GM18519 (cell line): ENCODE measurements around the gene PCTP.

Experiments used
- ATAC-seq: cut with Tn5 transposase; IDR thresholded peaks from one replicate; pipeline ENCODE4 v1.9.1; 2021; ENCODE audit warnings: mild to moderate bottlenecking, moderate library complexity; ENCODE audit not compliant: unreplicated experiment, low FRiP score

PCTP gene

DNA sequence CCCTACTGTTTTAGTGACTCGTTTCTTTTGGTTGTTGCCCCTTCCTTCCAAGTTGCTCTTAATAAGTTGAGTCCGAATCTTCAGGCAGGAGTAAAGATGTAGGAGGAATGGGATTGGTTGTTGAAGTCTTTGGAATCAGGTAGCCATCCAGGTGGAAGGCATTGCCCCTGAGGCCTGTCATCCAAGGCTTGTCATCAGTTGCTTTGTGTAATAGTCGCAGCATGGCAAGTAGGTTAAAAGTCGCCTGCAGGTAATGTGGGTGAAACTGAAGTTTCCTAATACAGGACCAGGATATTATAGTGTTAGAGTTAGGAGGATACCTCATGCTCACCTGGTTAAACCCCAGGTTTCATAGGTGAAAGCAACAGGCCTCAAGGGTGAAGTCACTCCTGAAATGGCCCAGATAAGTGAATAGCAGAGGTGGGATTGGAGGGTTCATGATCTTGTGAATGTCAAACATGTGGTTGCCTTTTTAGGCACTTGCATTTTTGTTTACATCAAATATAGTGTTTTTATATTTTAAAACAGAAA, 934 bp downstream of the PCTP start:
- no peak for ATAC-seq

DNA sequence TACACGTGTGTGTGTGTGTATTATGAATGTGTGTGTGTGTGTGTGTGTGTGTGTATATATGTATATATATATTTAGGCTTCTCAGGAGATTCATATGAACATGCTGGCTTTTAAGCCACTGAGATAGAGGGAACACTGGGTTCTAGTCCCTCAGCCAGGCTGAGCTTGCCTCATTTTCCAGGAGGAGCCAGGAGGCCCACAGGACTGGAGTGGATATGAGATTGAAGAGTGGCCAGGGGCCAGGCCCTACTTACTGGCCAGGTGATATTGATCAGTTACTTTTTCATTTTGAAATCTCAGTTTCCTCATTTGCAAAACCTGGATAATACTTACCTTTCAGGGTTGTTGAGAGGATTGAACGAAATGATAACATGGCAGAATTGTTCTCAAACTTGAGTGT, 5.8 kb downstream of the PCTP start:
- ATAC-seq, result no peak

DNA sequence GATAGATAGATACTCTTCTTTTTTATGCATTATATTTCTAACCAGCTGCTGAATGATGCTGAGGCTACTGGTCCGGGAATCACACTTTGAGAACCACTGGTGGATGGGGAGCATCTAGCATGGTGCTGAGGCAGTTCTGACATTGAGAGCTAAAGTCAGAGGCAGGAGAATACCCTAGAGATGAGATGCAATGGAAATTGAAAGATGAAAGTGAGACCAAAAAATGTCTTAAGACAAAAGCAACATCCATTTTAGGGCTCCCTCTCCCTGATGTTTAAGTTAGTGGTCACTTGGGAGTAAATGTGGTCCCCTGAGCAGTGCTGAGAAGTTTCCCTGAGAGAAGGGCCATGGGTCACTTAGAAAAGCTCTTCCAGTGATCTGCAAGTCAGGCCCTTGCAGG, 6.8 kb downstream of the PCTP start:
- no peak for ATAC-seq

DNA sequence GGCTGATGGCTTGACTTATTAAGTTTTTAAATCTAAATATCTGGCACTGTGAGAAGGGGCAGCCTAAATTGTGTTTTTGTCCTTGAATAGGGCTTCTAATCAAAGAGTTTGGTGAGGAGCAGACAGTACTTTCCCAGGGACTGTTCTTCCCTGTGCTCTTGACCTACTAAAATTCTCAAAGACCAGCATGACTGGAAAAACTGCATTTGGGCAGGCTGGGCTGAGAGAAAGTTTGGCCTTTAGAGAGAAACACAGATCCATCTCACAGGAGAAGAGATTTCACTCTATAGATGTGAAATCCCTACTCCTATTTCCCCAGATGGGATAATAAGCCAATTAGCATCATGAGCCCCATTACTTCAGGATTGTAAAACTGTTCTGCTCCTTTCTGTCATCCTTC, 7.3 kb downstream of the PCTP start:
- ATAC-seq, result no peak

DNA sequence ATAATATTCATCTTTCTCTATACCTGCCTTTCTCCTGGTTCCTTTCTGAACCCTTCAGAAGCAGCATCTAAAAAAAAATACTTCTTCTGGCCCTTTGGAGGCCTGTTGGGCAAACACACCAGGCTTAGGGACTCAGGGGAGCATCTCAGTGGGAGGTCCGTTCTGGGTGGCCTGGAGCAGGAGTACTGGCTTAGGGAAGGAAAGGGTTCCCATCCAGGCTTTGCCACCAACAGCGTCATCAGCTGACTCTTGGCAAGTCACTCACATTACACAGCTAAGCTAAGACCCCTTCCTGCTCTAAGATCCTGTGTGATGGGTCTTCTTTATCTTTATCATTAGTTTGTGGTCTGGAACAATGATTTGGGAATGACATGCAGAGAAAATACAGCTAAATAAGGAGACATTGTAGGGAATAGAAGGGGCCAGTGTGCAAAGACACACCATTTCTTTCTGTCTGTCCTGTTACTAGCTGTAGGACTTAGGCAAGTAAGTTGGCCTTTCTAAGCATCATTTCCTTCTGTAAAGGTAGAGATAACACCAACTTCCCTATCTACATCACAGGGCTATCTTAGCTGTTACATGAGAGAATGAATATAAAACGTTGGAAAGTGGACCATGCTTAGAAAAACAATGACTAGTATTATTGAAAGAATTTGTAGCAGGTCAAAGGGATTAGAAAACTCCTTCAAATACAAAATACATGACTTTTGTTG, 9.9 kb downstream of the PCTP start:
- ATAC-seq, result no peak

DNA sequence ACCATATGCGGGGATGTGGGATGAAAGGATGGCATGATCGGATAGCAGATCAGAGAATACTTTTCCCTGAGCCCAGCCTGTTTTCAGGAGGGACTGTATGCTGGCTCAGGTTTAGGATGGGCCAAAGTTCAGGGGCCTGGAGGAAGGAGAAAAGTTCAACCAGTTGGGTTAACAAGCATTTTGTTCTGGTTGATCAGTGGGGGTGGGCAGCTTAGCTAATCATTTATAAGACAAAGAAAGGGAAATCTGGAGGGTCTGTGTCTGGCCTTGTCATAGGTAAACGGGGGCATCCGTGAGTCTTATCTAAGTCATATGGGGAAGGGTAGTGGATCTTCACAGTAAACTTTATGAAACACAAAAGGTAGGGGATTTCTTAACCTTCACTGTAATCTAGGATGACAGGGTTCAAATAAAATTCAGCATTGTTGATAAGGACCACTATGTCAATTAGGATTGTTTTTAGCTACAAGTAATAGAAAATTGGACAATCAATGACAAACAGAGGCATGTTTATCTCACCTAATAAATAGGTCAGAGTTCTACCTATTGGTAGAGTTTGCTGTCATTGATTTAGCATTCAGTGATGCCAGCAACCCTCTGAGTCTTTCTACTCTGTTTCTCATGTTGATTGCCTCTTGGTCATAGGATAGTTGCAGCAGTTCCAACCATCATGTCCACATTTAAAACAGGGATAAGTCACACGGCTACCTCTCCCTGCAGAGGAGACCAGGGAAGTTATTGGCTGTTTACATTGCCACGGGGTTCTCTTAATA, 11.4 kb downstream of the PCTP start:
- no peak for ATAC-seq

DNA sequence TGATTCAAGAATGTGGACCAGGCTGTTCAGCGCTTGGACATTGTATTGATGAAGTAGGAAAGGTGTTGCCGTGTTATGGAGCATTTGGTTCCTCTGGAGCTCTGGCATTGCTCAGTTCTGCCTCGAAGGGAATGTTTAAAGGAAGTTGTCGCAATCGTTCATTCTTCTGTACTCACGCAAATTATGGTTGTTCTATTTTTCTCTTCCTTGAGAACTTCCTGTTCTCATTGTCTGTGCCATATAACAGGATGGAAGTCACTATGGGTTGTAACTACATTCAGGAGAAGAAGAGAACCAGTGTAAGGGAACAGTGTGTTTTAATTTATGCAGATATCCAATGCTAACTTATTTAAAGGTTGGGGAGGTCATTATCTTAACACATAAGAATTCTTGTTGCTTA, 13.0 kb downstream of the PCTP start:
- no peak for ATAC-seq

DNA sequence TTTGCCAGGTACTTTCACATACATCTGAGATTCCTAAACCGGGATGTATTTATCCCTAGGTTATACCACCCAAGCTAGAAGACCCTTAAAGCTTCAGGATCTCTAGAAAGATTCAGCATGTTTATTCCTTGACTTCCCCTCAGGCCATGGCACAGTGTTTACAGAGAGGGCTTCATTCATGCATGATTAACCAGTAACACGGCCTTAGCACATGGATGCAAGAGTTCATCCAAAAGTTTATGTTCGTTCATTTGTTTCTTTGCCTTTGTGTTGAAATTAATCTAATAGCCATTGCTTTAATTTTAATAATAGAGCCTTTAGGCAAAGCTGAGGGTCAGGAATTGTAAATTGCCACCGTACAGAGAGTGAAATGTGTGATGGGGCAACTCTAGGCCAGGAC, 13.8 kb downstream of the PCTP start:
- no peak for ATAC-seq

DNA sequence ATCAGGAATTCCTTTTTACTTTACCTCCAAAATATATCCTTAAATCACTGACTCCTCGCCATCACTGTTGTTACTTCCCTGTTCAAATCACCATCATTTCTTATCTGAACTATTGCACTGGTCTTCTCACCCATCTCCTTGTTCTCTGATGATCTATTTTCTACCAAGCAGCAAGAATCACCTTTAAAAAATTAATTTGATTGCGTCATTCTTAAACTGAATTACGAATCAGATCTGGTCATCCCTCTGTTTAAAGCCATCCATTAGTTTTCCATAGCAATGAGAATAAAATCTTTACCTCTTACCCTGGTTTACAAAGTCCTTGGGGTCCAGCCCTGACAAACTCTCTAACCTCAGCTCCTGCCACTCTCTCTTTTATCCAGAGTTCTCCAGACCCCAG, 14.6 kb downstream of the PCTP start:
- ATAC-seq, result no peak

DNA sequence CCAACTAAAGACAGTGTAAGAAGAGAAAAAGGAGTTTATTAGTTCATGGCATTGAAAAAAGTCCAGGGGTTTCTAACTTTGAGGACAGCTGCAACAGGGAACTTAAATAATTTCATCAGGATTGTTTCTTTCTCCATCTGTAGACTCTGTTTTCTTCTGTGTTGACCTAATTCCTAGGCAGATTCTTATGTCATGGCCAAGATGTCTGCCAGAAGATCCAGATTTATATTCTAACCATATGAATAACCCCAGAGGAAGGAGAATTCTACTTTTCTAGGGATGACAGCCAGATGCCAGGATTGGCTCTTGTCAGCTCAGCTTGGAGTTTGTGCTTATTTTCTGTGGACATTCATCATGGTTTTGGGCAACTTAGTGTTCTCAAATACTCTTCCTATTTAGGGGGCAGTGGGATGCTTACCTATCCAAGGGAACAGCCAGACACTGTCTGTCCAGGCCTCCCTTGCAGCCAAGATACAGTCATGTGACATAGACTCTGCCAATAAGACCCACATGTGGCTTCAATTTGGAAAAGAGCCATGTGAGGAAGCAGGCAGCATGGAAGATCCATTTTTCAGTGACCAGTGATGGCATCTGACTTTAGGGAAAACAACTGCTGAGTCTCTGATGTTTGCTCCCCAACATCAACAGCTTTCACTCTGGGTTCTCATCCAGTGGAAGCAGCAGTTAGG, 18.2 kb downstream of the PCTP start:
- no peak for ATAC-seq

DNA sequence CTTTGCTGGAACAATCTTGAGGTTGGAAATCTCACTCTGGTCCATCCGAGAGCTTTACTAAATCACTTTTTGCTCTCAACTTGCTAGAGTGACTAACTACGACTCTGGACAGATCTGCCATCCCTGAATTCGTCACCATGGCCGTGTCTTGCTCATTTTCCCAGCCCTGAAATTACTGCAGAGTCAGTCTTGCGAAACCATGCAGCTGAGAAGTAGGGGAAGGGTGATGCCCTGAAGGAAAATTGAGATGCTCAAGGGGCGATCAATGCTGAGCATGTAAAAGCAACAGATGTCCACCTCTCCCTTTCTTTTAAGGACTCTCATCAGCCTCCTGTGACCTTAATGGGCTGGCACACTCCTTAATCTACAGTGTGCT, 18.8 kb downstream of the PCTP start:
- ATAC-seq, result no peak

DNA sequence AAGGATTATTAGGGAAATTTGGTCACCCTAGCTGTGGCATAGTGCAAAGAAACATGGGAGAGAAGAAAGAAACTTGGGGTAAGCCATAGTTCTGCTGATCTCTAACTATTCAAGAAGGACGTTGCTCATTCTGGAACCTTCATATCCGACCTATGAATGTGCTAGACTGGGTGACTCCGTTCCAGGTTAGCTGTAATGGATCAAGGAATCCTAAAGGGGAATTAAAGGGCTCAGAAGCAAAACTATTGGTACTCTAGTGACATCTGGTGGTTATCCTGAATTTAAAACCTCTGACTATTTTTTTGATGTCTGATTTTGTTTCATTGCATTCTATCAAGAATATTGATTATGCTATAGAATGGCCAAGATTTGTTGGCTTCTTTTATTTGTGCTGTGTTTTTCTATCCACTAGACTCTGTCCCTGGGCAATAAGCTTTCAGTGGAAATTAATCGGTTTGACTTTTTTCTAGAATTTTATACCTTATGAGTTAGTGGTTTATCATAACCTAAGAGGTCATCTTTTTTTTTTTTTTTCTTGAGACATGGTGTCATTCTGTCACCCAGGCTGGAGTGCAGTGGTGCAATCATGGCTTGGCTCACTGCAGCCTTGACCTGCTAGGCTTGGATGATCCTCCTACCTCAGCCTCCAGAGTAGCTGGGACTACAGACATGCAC, 19.5 kb downstream of the PCTP start:
- no peak for ATAC-seq

DNA sequence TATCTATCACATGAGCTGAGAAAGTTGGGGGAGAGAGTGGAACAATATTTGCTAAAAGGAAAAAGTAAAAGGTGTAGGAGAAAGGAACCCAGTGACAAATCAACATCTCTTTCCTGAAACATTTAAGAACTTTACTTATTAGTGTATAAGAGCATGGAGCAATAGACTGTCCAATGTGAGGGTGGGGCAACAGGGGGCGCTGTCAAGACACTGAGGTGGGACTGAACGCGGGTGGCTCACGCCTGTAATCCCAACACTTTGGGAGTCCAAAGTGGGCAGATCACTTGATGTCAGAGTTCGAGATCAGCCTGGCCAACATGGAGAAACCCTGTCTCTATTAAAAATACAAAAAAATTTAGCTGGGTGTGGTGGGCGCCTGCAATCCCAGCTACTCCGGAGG, 21.2 kb downstream of the PCTP start:
- no peak for ATAC-seq

DNA sequence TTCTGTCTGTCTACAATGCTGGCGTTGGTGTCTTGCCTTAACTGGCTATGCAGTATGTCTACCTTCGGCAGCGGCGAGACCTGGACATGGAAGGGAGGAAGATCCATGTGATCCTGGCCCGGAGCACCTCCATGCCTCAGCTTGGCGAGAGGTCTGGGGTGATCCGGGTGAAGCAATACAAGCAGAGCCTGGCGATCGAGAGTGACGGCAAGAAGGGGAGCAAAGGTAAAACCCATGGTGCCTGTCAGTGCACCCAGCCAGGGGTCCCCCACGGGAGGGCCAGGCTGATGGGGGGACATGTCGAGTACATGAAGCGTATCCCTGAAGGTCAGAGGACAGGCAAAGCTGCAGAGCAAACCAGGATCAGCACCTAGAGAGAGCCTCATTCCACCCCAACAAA, 22.8 kb downstream of the PCTP start:
- no peak for ATAC-seq

DNA sequence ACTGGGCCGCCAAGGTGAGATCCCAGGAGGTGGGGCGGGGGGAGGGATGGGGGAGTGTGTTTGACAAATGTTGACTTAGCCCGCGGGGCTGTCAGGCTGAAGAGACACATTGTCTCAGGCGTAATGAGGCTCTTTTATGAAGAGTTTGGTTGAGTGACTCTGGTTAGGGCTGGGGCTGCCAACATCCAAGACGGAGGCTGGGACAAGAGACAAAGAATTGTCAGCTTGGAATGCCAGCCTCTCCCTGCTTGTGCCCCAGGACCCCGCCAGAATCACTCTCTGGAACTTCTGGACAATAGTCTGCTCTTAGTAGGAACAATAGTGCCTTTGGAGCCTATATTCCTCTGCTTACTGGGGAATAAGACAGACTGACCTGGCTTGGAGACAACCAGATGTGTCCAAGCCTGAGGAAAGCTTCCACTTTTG, 24.0 kb downstream of the PCTP start:
- ATAC-seq, result no peak

DNA sequence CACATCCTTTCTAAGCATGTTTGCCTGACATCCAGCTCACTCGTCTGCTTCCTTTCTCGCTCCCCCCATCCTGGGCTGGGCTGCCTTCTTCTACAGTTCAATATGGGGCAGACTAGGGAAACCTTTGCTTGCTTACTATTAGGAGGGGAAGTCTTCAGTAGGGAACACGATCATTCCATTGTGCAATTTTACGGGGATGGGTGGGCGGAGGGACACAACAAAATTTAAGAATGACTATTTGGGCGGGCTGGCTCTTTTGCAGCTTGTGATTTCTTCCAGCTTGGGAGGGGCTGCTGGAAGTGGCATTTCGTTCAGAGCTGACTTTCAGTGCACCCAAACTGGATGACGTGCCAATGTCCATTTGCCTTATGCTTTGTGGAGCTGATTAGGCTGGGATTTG, 25.4 kb downstream of the PCTP start:
- ATAC-seq, result no peak

DNA sequence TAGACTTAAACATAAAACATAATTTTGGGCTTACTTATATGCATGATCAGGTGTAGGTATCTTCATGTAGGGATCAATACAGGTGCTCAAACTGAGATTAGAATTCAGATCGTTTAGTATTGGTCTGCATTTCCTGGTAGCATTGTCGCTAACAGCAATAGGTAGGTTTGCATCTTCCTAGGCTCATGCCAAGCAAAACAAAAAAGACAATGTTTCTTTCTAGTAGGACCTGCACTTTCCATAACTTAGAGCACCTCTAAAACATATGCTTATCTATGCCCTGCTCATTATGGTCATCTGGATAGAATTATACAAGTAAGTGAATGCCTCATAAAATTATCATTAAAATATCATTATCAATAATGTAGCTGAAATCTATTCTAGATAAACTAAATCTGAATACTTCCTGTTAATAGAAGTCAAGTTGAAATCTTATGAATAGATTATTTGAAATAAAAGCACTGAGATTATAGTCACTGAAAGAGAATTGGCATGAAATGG, 26.7 kb downstream of the PCTP start:
- ATAC-seq, result no peak

DNA sequence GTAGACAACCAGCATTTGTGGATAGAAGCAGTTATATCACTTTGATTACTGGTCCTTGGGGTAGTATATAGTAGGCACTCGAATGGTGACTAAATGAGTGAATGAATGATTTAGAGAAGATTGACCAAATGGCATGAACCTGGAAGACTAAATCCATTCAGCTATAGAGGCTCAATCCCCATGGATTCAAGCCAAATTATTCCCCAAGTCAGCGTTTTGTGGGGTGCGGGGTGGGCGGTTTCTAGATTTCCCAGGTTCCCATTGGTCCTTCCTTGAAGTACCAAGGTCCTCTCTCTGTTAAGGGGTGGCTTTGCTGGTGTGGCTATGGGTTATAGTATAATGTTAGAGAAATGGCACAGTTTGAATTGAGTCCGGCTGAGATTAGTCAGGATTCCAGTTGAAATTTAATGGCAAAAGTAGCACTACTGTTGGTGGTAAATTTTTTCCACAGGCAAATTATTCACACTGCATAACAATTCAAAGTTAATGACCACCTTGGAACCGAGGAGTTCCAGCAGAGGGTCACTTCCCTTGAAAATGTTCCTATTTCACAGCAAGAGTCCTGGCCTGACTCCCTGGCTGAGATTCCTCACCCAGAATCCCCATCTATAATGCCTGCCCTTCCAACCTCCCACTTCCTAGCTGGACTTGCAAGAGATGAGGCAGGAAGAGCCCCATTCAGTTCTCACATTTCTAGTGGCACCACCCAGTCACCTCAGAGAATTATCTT, 27.7 kb downstream of the PCTP start:
- ATAC-seq, result no peak

DNA sequence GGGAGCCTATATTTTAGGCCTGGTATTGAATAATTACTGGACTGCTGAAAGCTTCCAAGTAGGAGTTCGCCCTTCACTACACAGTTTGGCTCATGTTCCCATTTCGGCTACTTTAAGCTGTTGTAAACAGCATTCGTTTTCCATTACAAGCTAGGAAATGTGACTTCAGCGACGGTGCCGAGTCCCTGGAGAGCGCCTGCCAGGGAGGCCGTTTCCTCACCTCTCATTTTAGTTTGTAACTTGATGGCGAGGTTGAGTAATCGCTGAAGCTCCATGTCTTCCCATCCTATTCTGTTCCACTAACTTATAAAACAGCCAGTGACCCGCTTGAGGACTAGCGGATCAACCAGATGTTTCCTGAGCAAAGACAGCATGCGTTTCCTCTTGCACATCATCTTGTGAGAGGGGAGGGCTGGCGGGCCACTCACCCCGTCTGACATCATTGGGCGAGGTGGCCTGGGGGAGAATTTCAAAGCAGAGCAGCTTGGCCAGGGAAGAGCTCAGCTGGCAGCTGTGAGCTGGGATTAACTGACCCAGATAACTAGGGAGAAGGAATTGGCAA, 32.9 kb downstream of the PCTP start:
- no peak for ATAC-seq

DNA sequence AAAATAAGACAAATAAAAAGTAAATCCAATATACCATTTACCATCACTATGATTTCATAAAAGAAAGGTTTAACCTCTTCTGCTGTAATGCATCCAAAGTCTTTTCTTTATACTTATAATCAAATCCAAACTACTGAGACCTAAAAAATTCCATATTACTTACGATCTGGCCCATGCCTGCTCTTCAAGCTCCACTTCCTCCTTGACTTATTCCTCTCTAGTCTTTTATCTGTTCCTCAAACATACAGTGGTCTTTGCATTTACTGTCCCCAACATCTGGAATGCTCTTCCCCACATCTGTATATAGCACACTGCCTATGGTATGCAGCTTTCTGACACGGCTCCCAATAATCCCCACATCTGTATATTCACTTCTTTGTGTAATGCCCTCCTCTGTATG, 33.8 kb downstream of the PCTP start:
- no peak for ATAC-seq
